OCI-LY1 (cell line): ENCODE results near the gene NAPG.

Experiments
- H2AFZ ChIP-seq: fragments of 200-600 bp; sonication (generic), shearing (Covaris generic); 2 replicates; pipeline ENCODE4 v1.6.0; 2014; ENCODE audit warnings: antibody characterized with exemption, mild to moderate bottlenecking, low read length
- H3F3A ChIP-seq: fragments of 200-600 bp; sonication (generic), shearing (Covaris generic); 2 replicates; pipeline ENCODE4 v1.6.0; 2014; ENCODE audit warnings: mild to moderate bottlenecking, antibody characterized with exemption, low read length, moderate library complexity; ENCODE audit not compliant: insufficient read depth
- H3K27ac ChIP-seq: fragments of 200-600 bp; sonication (generic); 2 replicates; pipeline ENCODE4 v1.5.1; 2014; ENCODE audit warnings: low read length, mixed run types, mild to moderate bottlenecking, low read depth; ENCODE audit not compliant: poor library complexity, severe bottlenecking
- H3K27me3 ChIP-seq: fragments of 200-600 bp; sonication (generic); 2 replicates; pipeline ENCODE4 v1.6.0; 2014; ENCODE audit warnings: antibody characterized with exemption, mild to moderate bottlenecking, low read length, moderate library complexity; ENCODE audit not compliant: insufficient read depth
- H3K36me3 ChIP-seq: fragments of 200-600 bp; sonication (generic); 2 replicates; pipeline ENCODE4 v1.6.1; 2014; ENCODE audit warnings: mild to moderate bottlenecking, antibody characterized with exemption, low read length, moderate library complexity, mixed read lengths; ENCODE audit not compliant: insufficient read depth
- H3K4me1 ChIP-seq: fragments of 200-600 bp; sonication (generic); 2 replicates; pipeline ENCODE4 v1.5.1; 2014; ENCODE audit warnings: mild to moderate bottlenecking, low read length, moderate library complexity; ENCODE audit not compliant: insufficient read depth, severe bottlenecking
- H3K4me2 ChIP-seq: fragments of 200-600 bp; sonication (generic), shearing (Covaris generic); 2 replicates; pipeline ENCODE4 v1.6.1; 2014; ENCODE audit warnings: low read length
- H3K4me3 ChIP-seq: fragments of 200-600 bp; sonication (generic); 2 replicates; pipeline ENCODE4 v1.5.1; 2014; ENCODE audit warnings: low read length, low read depth, mild to moderate bottlenecking, mixed read lengths; ENCODE audit not compliant: poor library complexity, severe bottlenecking
- H3K79me2 ChIP-seq: fragments of 200-600 bp; shearing (Covaris generic); 2 replicates; pipeline ENCODE4 v1.6.1; 2016; ENCODE audit warnings: mixed run types, low read length, mixed read lengths; ENCODE audit not compliant: insufficient read depth
- H3K9ac ChIP-seq: fragments of 200-600 bp; sonication (generic), shearing (Covaris generic); 2 replicates; pipeline ENCODE4 v1.6.1; 2014; ENCODE audit warnings: mild to moderate bottlenecking, low read length, mixed read lengths
- H3K9me2 ChIP-seq: fragments of 200-600 bp; sonication (generic), shearing (Covaris generic); 2 replicates; pipeline ENCODE4 v1.6.1; 2014; ENCODE audit warnings: low read depth, mild to moderate bottlenecking, low read length, mixed read lengths
- H3K9me3 ChIP-seq: fragments of 200-600 bp; shearing (Covaris generic); 2 replicates; pipeline ENCODE4 v1.6.1; 2014; ENCODE audit warnings: low read length, mixed read lengths
- H4K20me1 ChIP-seq: fragments of 200-600 bp; sonication (generic), shearing (Covaris generic); 2 replicates; pipeline ENCODE4 v1.6.0; 2016; ENCODE audit warnings: mild to moderate bottlenecking, low read length; ENCODE audit not compliant: insufficient read depth
- CTCF ChIP-seq: fragments of 200-600 bp; sonication (generic), shearing (Covaris generic); IDR thresholded peaks from 2 replicates; pipeline ENCODE4 v1.5.1; 2017; ENCODE audit warnings: mild to moderate bottlenecking, antibody characterized with exemption, low read length, moderate library complexity, mixed read lengths
- EZH2 ChIP-seq: fragments of 200-600 bp; sonication (generic), shearing (Covaris generic); IDR thresholded peaks from 2 replicates; pipeline ENCODE4 v1.8.0; 2017; ENCODE audit warnings: borderline replicate concordance, mixed run types, mild to moderate bottlenecking, antibody characterized with exemption, low read length, moderate library complexity, mixed read lengths

Gene NAPG

GRCh38 chr18:10579079-10579867, 53.4 kb downstream of the NAPG start:
- no peaks in the 10 kb centered on the region for H3K9me2 ChIP-seq
- H3K9me3 ChIP-seq: no peaks in the 10 kb centered on the region
- H3K4me2 ChIP-seq: no peak overlapping the region
- H3K27ac ChIP-seq: no peak overlapping the region
- H3K4me3 ChIP-seq: no peak overlapping the region
- TF ChIP-seq CTCF: no peak
- H3F3A ChIP-seq: no peaks in the 10 kb centered on the region
- no peak overlapping the region for H2AFZ ChIP-seq
- no peak overlapping the region for H3K9ac ChIP-seq
- no peaks in the 10 kb centered on the region for H3K36me3 ChIP-seq
- H4K20me1 ChIP-seq: no peaks in the 10 kb centered on the region
- H3K27me3 ChIP-seq: no peaks in the 10 kb centered on the region
- no peaks in the 10 kb centered on the region for H3K79me2 ChIP-seq
- H3K4me1 ChIP-seq: no peaks in the 10 kb centered on the region

GRCh38 chr18:10580215-10580614, 54.4 kb downstream of the NAPG start:
- Histone ChIP-seq H3K4me1 (no peaks in the 10 kb centered on the region), H3K27me3 (no peaks in the 10 kb centered on the region), H3K4me2 (no peak overlapping the region), H3K9me3 (no peaks in the 10 kb centered on the region), H3K27ac (no peak overlapping the region), H4K20me1 (no peaks in the 10 kb centered on the region), H2AFZ (no peak overlapping the region), H3K79me2 (no peaks in the 10 kb centered on the region), H3K36me3 (no peaks in the 10 kb centered on the region), H3K4me3 (no peak overlapping the region), H3F3A (no peaks in the 10 kb centered on the region), H3K9me2 (no peaks in the 10 kb centered on the region), H3K9ac (no peak overlapping the region)
- no peak for TF ChIP-seq EZH2
- TF ChIP-seq CTCF: no peak

DNA sequence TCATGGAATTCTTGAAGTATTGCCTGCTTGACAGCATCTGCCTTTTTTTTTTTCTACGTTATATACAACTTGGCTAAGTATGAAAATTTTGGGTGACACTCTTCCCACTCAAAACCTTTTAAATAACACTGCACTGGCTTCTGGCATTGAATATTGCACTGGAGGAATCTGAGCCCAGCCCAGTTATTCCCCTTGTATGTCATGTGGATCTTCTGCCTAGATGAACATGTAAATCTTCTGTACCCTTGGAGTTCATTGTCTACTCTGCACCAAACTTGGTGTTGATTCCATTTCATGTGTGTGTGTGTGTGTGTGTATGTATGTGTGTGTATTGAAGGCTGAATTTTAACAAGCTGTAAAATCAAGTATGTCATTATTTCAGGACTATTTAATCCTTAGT, 59.4 kb downstream of the NAPG start:
- Histone ChIP-seq H3K9me2 (no peaks in the 10 kb centered on the region), H2AFZ (no peak overlapping the region), H3K36me3 (no peaks in the 10 kb centered on the region), H3K9ac (no peak overlapping the region), H3K79me2 (no peaks in the 10 kb centered on the region), H3K27ac (no peak overlapping the region), H3K4me1 (no peaks in the 10 kb centered on the region), H3K27me3 (no peaks in the 10 kb centered on the region), H3K4me2 (no peak overlapping the region), H3F3A (no peaks in the 10 kb centered on the region), H4K20me1 (no peaks in the 10 kb centered on the region), H3K4me3 (no peak overlapping the region), H3K9me3 (no peaks in the 10 kb centered on the region)
- TF ChIP-seq CTCF (no peak), EZH2 (no peak)
